Esophagus squamous epithelium (tissue), 5 donors: ENCODE results near the gene LTBP3. TPM values are rescaled to one million over a fixed set of nuclear protein-coding genes. Genes with fewer than 3 reads are reported as not detected.
A peak's percentile ranks its signal among the peaks of the same experiment; 100 is the strongest.

Experiments used
- DNase-seq: peaks from one replicate; lab custom pipeline; 2025; lab: John Stamatoyannopoulos, UW
- H3K27ac ChIP-seq, 4 donors: fragments of 200-600 bp; sonication (generic); one replicate each; pipeline ENCODE4 v1.5.1; 2016 to 2019; ENCODE audit warnings: mild to moderate bottlenecking in 1 of 4
- H3K27me3 ChIP-seq, 4 donors: fragments of 200-600 bp; sonication (generic); 1 replicate in 3 of 4; 2 replicates in 1 of 4; pipeline versions ENCODE4 v1.5.1 to v1.6.0; 2017 to 2021; ENCODE audit warnings: antibody characterized with exemption in 1 of 4
- H3K36me3 ChIP-seq, 3 donors: fragments of 200-600 bp; sonication (generic); one replicate each; pipeline ENCODE4 v1.5.1; 2016 to 2019
- H3K4me1 ChIP-seq, 3 donors: fragments of 200-600 bp; sonication (generic); one replicate each; pipeline ENCODE4 v1.5.1; 2017 to 2019
- H3K4me3 ChIP-seq, 4 donors: fragments of 200-600 bp; sonication (generic); 1 replicate in 3 of 4; 2 replicates in 1 of 4; pipeline ENCODE4 v1.5.1; 2016 to 2019; ENCODE audit warnings: mild to moderate bottlenecking in 2 of 4, moderate library complexity in 1 of 4
- H3K9me3 ChIP-seq, 3 donors: fragments of 200-600 bp; sonication (generic); one replicate each; pipeline ENCODE4 v1.5.1; 2016 to 2019
- POLR2A ChIP-seq, 4 donors: fragments of 450-650 bp; IDR thresholded peaks; one replicate each; pipeline ENCODE4 v1.6.1; 2017; ENCODE audit warnings: antibody characterized with exemption in 4 of 4, mild to moderate bottlenecking in 4 of 4, moderate library complexity in 3 of 4
- WGBS, 2 donors: methylation state at CpG; one replicate each; pipeline ENCODE4 v1.1.5; 2018; 5-methylcytosine and 5-hydroxymethylcytosine counted together
- intact Hi-C: fragments of 100-400 bp; cut with DNase I; formaldehyde crosslinking; loops from one replicate; pipeline ENCODE4 v1.15.0; 2022
- total RNA-seq, 4 donors: library from RNA; depleted of rRNA; stranded (reverse); fragments of >200 nt; gene quantifications; one replicate each; pipeline ENCODE4 v1.1.0, GENCODE V29; 2016
- TF ChIP-seq, protein P1 (sequence below), 6 experiments: fragments of 450-650 bp in 4 of 6; fragments of 200-600 bp in 2 of 6; sonication (generic) in 2 of 6; IDR thresholded peaks; one replicate each; pipeline ENCODE4 v1.5.1; 2016 to 2019; ENCODE audit warnings: antibody characterized with exemption in 6 of 6, mild to moderate bottlenecking in 4 of 6, moderate library complexity in 4 of 6
- donor health status: DM: yes; HTN: yes; CAD: no.

LTBP3 gene
- total RNA-seq, 4 donors from 2014 or later = 28.1 to 87.5 (median 54.0) TPM

DNA sequence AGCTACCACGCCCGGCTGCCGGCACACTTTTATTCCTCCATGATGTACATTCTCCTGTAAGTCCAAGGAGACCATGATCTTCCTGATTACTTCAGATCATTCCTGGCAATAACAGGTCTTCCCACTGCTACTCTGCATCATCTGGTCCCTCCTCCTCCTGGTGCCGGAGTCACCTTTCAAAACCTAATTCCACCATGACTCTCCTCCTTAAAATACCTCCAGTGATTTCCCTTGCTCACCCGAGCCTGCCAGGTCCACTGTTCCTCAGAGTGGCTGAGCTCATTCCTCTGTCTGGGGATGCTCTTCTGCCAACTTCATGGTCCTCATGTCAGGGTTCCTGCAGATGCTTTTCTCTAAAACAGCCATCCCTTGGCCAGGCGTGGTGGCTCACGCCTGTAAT lies 3.9 kb upstream of the LTBP3 start:
- no peak for TF ChIP-seq POLR2A (IDR thresholded peaks at IDR 0.05)
- TF ChIP-seq, protein P1, sequence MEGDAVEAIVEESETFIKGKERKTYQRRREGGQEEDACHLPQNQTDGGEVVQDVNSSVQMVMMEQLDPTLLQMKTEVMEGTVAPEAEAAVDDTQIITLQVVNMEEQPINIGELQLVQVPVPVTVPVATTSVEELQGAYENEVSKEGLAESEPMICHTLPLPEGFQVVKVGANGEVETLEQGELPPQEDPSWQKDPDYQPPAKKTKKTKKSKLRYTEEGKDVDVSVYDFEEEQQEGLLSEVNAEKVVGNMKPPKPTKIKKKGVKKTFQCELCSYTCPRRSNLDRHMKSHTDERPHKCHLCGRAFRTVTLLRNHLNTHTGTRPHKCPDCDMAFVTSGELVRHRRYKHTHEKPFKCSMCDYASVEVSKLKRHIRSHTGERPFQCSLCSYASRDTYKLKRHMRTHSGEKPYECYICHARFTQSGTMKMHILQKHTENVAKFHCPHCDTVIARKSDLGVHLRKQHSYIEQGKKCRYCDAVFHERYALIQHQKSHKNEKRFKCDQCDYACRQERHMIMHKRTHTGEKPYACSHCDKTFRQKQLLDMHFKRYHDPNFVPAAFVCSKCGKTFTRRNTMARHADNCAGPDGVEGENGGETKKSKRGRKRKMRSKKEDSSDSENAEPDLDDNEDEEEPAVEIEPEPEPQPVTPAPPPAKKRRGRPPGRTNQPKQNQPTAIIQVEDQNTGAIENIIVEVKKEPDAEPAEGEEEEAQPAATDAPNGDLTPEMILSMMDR (IDR thresholded peaks at IDR 0.05) = no peak
- Histone ChIP-seq H3K4me3 (no peak overlapping the region), H3K27me3 (no peaks in the 10 kb centered on the region), H3K9me3 (no peaks in the 10 kb centered on the region), H3K36me3 (peaks cover 0 to 9% (median 0%) of the 10 kb centered on the region in 3 donors), H3K4me1 (peaks cover 32 to 62% (median 33%) of the 10 kb centered on the region in 3 donors), H3K27ac (no peak overlapping the region)
- 82 to 88% methylated on average over 5 to 7 of the region's 7 CpGs for WGBS, 2 donors
- intact Hi-C loops = no loop called here
- no peak for DNase-seq

DNA sequence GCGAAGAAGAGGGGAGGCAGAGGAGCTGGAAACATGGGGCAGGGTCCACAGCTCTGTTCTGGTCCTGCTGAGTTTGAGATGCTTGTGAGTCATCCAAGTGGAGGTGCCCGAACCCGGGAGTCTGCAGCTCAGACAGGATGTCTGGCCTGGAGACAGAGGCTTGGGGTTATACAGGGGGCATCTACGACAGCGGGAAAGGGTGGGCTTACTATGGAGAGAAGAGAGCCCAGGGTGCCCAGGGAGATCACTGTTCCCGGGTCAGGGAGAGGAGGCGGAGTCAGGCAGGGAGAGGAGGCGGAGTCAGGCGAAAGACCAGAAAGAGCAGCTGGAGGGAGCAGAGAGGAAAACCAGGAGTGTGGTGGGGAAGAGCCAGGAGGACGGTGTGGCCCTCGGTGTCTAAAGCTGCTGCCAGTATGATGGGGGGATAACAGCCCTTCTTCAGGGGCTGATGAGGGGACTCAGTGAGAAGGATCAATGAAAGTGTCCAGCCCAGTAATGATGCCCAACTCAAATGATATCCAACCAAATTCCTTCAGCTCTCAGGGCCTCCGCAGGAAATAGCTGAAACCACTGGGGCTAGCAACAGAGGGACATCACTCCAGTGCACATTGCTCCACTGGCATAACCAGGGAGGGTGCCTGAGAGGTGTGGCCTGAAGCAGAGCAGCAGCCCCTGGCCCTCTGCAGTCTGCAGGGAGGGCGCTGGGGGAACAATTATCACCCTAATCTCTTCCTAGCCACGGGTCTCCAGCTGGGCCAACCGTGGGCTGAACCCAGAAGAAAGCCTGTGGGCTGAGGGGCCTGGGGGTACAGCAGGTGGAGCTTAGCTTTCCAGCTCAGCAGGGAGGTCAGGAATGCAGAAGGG lies 2.6 kb upstream of the LTBP3 start:
- intact Hi-C loops = no loop called here
- H3K36me3 ChIP-seq = no peaks in the 10 kb centered on the region
- 25 to 34% methylated on average over 12 to 15 of the region's 15 CpGs for WGBS, 2 donors
- peak overlapping the region; percentile 78 to 95 (median 92) for H3K27ac ChIP-seq
- no peaks in the 10 kb centered on the region for H3K27me3 ChIP-seq
- H3K4me3 ChIP-seq = no peak overlapping the region
- H3K9me3 ChIP-seq = no peaks in the 10 kb centered on the region
- TF ChIP-seq, protein P1 (IDR thresholded peaks at IDR 0.05) = no peak
- no peak for TF ChIP-seq POLR2A (IDR thresholded peaks at IDR 0.05)
- DNase-seq = no peak
- H3K4me1 ChIP-seq = peaks cover 41 to 62% (median 43%) of the 10 kb centered on the region in 3 donors

GRCh38 chr11:65559951-65560537 lies 1.9 kb upstream of the LTBP3 start:
- Histone ChIP-seq H3K4me3 (no peak overlapping the region), H3K27ac (peak overlapping the region; percentile 78 to 95 (median 92)), H3K9me3 (no peaks in the 10 kb centered on the region), H3K4me1 (peaks cover 49 to 62% (median 50%) of the 10 kb centered on the region in 3 donors), H3K27me3 (no peaks in the 10 kb centered on the region), H3K36me3 (no peaks in the 10 kb centered on the region)
- TF ChIP-seq, protein P1 (IDR thresholded peaks at IDR 0.05) = no peak
- TF ChIP-seq POLR2A (IDR thresholded peaks at IDR 0.05) = no peak
- intact Hi-C loops = no loop called here
- DNase-seq = no peak
- WGBS, 2 donors = 18 to 27% methylated on average over 5 of the region's 5 CpGs

GRCh38 chr11:65559535-65559934 lies 1.4 kb upstream of the LTBP3 start:
- H3K27me3 ChIP-seq = no peaks in the 10 kb centered on the region
- H3K36me3 ChIP-seq = no peaks in the 10 kb centered on the region
- no peaks in the 10 kb centered on the region for H3K9me3 ChIP-seq
- TF ChIP-seq, protein P1 (IDR thresholded peaks at IDR 0.05) = no peak
- TF ChIP-seq POLR2A (IDR thresholded peaks at IDR 0.05) = no peak
- DNase-seq = no peak
- no peak overlapping the region for H3K4me3 ChIP-seq
- intact Hi-C loops = no loop called here
- 55 to 70% methylated on average over 4 to 5 of the region's 5 CpGs for WGBS, 2 donors
- H3K4me1 ChIP-seq = peaks cover 52 to 67% (median 55%) of the 10 kb centered on the region in 3 donors
- H3K27ac ChIP-seq = peak overlapping the region; percentile 78 to 95 (median 92)
